Astrocyte of the cerebellum (primary cell): ENCODE measurements around the gene NAA60.
"Not testable (repeated sequence)": the region's sequence is repeated elsewhere in the genome, so short reads cannot be mapped to it uniquely, and the experiment has no call there.

Source experiments
- DNase-seq: peaks from one replicate; pipeline ENCODE4 v3.0.0-alpha.2; 2011; ENCODE audit warnings: low read depth
- H3K4me3 ChIP-seq: 2 replicates; pipeline ENCODE4 v1.5.1; 2011; ENCODE audit warnings: mild to moderate bottlenecking, low read depth, low read length, moderate library complexity
- in situ Hi-C: cut with HindIII; loops from 2 replicates; pipeline ENCODE4 v1.10.0; 2017; ENCODE audit warnings: low sequenced_read_pairs
- TF ChIP-seq, protein P1 (sequence below): IDR thresholded peaks from 2 replicates; pipeline ENCODE4 v1.5.1; 2012; ENCODE audit warnings: low read length, low read depth, moderate library complexity, mild to moderate bottlenecking; ENCODE audit errors: missing control alignments

Gene NAA60

DNA sequence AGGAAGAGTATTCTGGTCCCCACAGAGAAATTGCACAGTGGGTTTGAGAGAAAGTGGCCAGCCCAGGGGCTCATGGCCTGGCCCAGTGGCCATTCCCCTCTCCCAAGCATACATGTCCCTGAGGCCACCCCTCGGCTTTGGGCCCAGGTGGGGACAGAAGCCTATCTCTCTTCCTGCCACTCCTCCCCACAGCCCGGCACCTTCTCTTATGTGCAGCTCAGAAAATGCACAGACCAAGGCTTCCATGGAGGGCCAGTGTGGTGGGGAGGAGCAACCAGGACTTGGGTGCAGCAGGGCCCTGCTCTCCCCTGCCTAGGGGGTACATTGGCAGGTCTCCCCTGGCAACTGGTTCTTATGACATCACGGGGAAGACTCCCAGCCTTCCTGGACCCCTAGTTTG is 51.7 kb downstream of the NAA60 start, which contains the start of gene C16orf90:
Gene C16orf90, minus strand, starts transcription at position 314 of the 400 bp plus-strand sequence. Its CDS starts 68 bp downstream, at position 246.
- in situ Hi-C loops = no loop called here
- no peak within 1 kb of the TSS for H3K4me3 ChIP-seq
- TF ChIP-seq, protein P1, sequence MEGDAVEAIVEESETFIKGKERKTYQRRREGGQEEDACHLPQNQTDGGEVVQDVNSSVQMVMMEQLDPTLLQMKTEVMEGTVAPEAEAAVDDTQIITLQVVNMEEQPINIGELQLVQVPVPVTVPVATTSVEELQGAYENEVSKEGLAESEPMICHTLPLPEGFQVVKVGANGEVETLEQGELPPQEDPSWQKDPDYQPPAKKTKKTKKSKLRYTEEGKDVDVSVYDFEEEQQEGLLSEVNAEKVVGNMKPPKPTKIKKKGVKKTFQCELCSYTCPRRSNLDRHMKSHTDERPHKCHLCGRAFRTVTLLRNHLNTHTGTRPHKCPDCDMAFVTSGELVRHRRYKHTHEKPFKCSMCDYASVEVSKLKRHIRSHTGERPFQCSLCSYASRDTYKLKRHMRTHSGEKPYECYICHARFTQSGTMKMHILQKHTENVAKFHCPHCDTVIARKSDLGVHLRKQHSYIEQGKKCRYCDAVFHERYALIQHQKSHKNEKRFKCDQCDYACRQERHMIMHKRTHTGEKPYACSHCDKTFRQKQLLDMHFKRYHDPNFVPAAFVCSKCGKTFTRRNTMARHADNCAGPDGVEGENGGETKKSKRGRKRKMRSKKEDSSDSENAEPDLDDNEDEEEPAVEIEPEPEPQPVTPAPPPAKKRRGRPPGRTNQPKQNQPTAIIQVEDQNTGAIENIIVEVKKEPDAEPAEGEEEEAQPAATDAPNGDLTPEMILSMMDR = no peak

DNA sequence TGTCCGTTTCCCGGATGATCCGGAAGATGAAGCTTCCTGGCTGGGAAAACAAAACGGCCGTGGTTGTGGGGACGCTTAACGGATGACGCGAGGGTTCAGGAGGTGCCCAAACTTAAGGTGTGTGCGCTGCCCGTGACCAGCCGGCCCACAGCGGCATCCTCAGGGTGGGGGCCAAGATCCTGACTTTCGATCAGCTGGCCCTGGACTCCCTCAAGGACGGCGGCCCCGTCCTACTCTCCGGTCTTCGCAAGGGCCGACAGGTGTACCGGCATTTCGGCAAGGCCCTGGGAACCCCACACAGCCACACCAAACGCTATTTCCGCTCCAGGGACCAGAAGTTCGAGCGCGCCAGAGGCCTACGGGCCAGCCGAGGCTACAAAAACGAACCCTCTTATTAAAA is 52.9 kb downstream of the NAA60 start:
- DNase-seq = no peak
- TF ChIP-seq, protein P1 = no peak
- in situ Hi-C loops = no loop called here
- H3K4me3 ChIP-seq = no peak overlapping the region

More for the DNA sequence above, 51.7 kb downstream of the NAA60 start, which contains the start of gene C16orf90:
- DNase-seq = no peak

DNA sequence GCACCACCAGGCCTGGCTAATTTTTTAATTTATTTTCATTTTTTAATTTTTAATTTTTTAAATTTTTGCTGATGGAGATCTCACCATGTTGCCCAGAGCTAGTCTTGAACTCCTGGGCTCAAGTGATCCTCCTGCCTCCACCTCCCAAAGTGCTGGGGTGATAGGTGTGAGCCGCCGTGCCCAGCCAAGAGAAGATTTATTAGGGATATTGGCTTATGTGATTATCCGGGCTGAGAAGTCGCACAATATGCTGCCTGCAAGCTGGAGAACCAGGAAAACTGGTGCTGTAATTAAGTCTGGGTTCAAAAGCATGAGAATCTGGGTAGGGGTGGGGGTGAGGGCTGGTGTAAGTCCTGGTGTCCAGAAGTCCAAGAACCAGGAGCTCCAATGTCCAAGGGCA is 54.3 kb downstream of the NAA60 start:
- TF ChIP-seq, protein P1 = no peak
- in situ Hi-C loops = no loop called here

DNA sequence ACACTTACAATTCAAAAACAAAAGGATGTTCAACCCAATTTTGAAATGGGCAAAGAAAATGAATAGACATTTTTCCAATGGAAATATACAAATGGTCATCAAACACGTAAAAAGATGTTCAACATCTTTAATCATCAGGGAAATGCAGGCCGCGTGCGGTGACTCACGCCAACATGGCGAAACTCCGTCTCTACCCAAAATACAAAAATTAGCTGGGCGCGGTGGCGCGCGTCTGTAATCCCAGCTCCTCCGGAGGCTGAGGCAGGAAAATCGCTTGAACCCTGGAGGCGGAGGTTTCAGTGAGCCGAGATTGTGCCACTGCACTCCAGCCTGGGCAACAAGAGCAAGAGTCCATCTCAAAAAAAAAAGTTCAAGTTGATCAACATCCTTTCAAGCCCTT is 55.5 kb downstream of the NAA60 start:
- in situ Hi-C loops = no loop called here
- TF ChIP-seq, protein P1 = no peak
- no peak for DNase-seq
- no peak overlapping the region for H3K4me3 ChIP-seq

More for the DNA sequence above, 54.3 kb downstream of the NAA60 start:
- H3K4me3 ChIP-seq = no peak overlapping the region
- DNase-seq = no peak

DNA sequence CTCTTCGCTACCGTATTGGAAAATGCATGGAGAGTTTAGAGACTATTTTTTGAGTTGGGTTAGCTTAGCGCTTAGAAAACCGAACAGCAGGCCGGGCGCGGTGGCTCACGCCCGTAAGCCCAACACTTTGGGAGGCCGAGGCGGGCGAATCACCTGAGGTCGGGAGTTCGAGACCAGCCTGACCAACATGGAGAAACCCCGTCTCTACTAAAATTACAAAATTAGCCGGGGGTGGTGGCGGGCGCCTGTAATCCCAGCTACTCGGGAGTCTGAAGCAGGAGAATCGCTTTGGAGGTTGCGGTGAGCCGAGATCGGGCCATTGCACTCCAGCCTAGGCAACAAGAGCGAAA is 57.9 kb downstream of the NAA60 start:
- DNase-seq = not testable (repeated sequence)
- in situ Hi-C loops = loop anchor here (10.0 kb wide), 1 partner anchor 57 kb away; the partner anchor contains the start of genes NAA60 and ZNF597
- H3K4me3 ChIP-seq = peak overlapping the region; percentile 85

DNA sequence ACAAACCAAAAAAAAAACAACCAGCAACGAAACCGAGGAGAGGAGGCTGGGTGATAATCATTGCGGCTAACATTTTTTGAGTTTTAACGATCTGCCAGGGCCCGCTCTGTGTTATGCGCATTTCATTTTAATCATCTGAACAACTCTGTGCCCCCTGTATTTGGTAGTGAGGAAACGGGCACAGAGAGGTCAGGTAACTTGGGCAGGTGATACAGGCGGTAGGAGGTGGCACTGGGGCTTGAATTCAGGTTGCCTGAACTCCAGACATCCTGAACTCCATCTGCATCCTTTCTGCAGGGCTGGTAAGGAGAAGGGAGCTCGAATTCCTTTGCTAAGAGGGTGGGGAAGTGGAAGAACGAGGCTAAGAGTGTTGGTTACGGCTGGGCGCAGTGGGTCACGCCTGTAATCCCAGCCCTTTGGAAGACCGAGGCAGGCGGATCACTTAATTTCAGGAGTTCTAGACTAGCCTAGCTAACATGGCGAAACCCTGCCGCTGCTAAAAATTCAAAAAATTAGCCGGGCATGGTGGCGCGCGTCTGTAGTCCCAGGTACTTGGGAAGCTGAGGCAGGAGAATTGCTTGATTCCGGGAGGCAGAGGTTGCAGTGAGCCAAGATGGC is 58.4 kb downstream of the NAA60 start:
- TF ChIP-seq, protein P1 = no peak
- H3K4me3 ChIP-seq = peak overlapping the region; percentile 85
- DNase-seq = no peak
- in situ Hi-C loops = loop anchor here (10.0 kb wide), 1 partner anchor 57 kb away; the partner anchor contains the start of genes NAA60 and ZNF597

DNA sequence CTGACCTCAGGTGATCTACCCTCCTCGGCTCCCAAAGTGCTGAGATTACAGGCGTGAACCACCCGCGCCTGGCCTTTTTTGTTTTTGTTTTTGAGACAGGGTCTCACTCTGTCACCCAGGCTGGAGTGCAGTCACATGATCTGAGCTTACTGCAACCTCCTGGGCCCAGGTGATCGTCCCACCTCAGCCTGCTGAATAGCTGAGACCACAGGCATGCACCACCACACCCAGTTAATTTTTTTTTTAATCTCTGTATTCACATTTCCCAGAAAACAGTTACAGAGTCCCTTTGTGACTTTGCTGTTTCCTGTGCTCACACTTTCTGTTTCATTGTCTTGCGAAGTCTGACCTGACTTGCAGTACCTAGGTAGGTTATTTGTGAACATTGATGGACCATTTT is 60.0 kb downstream of the NAA60 start:
- DNase-seq = no peak
- H3K4me3 ChIP-seq = no peak overlapping the region
- in situ Hi-C loops = loop anchor here (10.0 kb wide), 1 partner anchor 59 kb away; the partner anchor contains the start of genes NAA60 and ZNF597
- TF ChIP-seq, protein P1 = no peak
